HUES64 (cell line): ENCODE data around the gene MGMT.

ENCODE experiments used
- H3K27ac ChIP-seq: 2 replicates; pipeline ENCODE4 v1.7.0; 2013; ENCODE audit warnings: low read depth, low read length, inconsistent platforms
- H3K27me3 ChIP-seq: 2 replicates; pipeline ENCODE4 v1.6.1; 2013; ENCODE audit warnings: mild to moderate bottlenecking, low read length; ENCODE audit not compliant: insufficient read depth
- H3K36me3 ChIP-seq: 2 replicates; pipeline ENCODE4 v1.6.1; 2013; ENCODE audit warnings: mild to moderate bottlenecking, low read length; ENCODE audit not compliant: insufficient read depth
- H3K4me1 ChIP-seq: 2 replicates; pipeline ENCODE4 v1.6.1; 2013; ENCODE audit warnings: mild to moderate bottlenecking, low read length, moderate library complexity; ENCODE audit not compliant: insufficient read depth
- H3K4me3 ChIP-seq: 2 replicates; pipeline ENCODE4 v1.5.1; 2013; ENCODE audit warnings: mild to moderate bottlenecking, low read length, moderate library complexity
- H3K9ac ChIP-seq: 2 replicates; pipeline ENCODE4 v1.6.1; 2013; ENCODE audit warnings: mild to moderate bottlenecking, low read depth, low read length
- H3K9me3 ChIP-seq: 2 replicates; pipeline ENCODE4 v1.6.1; 2013; ENCODE audit warnings: low read depth, low read length; ENCODE audit not compliant: insufficient read depth
- WGBS: fragments of 150-250, 120-280 bp; methylation state at CpG from one replicate; pipeline ENCODE4 v1.1.7; 2013; ENCODE audit warnings: missing lambda C conversion rate; 5-methylcytosine and 5-hydroxymethylcytosine counted together

MGMT gene

GRCh38 chr10:129509835-129510234, 42.8 kb downstream of the MGMT start:
- H3K9me3 ChIP-seq = no peaks in the 10 kb centered on the region
- H3K27ac ChIP-seq = no peak overlapping the region
- H3K4me3 ChIP-seq = no peak overlapping the region
- H3K27me3 ChIP-seq = no peaks in the 10 kb centered on the region
- no peaks in the 10 kb centered on the region for H3K36me3 ChIP-seq
- no peaks in the 10 kb centered on the region for H3K4me1 ChIP-seq
- WGBS = 72% methylated on average over 8 of the region's 8 CpGs
- no peak overlapping the region for H3K9ac ChIP-seq

GRCh38 chr10:129511086-129511485, 44.0 kb downstream of the MGMT start:
- H3K9ac ChIP-seq = no peak overlapping the region
- H3K4me1 ChIP-seq = no peaks in the 10 kb centered on the region
- no peaks in the 10 kb centered on the region for H3K9me3 ChIP-seq
- no peak overlapping the region for H3K27ac ChIP-seq
- no peaks in the 10 kb centered on the region for H3K27me3 ChIP-seq
- WGBS = 95% methylated on average over 13 of the region's 13 CpGs
- no peak overlapping the region for H3K4me3 ChIP-seq
- H3K36me3 ChIP-seq = no peaks in the 10 kb centered on the region

- H3K4me3 ChIP-seq = no peak overlapping the region
- no peak overlapping the region for H3K9ac ChIP-seq
- no peaks in the 10 kb centered on the region for H3K27me3 ChIP-seq
- no peak overlapping the region for H3K27ac ChIP-seq
- H3K4me1 ChIP-seq = no peaks in the 10 kb centered on the region
- no peaks in the 10 kb centered on the region for H3K36me3 ChIP-seq
- no peaks in the 10 kb centered on the region for H3K9me3 ChIP-seq
- WGBS = 93% methylated on average over 12 of the region's 12 CpGs
Measured at GRCh38 chr10:129511758-129512157, 44.7 kb downstream of the MGMT start.

- H3K4me3 ChIP-seq = no peak overlapping the region
- H3K27me3 ChIP-seq = no peaks in the 10 kb centered on the region
- H3K9ac ChIP-seq = no peak overlapping the region
- no peaks in the 10 kb centered on the region for H3K4me1 ChIP-seq
- H3K27ac ChIP-seq = no peak overlapping the region
- no peaks in the 10 kb centered on the region for H3K9me3 ChIP-seq
- H3K36me3 ChIP-seq = no peaks in the 10 kb centered on the region
- 75% methylated on average over 8 of the region's 8 CpGs for WGBS
Measured at GRCh38 chr10:129513312-129513711, 46.3 kb downstream of the MGMT start.

- no peak overlapping the region for H3K4me3 ChIP-seq
- H3K9me3 ChIP-seq = no peaks in the 10 kb centered on the region
- WGBS = 90% methylated on average over 22 of the region's 22 CpGs
- H3K9ac ChIP-seq = no peak overlapping the region
- H3K4me1 ChIP-seq = no peaks in the 10 kb centered on the region
- no peak overlapping the region for H3K27ac ChIP-seq
- no peaks in the 10 kb centered on the region for H3K36me3 ChIP-seq
- no peaks in the 10 kb centered on the region for H3K27me3 ChIP-seq
Measured at GRCh38 chr10:129514568-129515451, 47.8 kb downstream of the MGMT start.

- no peaks in the 10 kb centered on the region for H3K9me3 ChIP-seq
- no peaks in the 10 kb centered on the region for H3K36me3 ChIP-seq
- H3K27ac ChIP-seq = no peak overlapping the region
- H3K4me1 ChIP-seq = 0 out of 2 replicates have a peak, but pooled peaks cover 9% of the 10 kb centered on the region
- no peak overlapping the region for H3K4me3 ChIP-seq
- no peak overlapping the region for H3K9ac ChIP-seq
- WGBS = 93% methylated on average over 26 of the region's 26 CpGs
- no peaks in the 10 kb centered on the region for H3K27me3 ChIP-seq
Measured at GRCh38 chr10:129516846-129517679, 50.0 kb downstream of the MGMT start.

- H3K27me3 ChIP-seq = no peaks in the 10 kb centered on the region
- H3K36me3 ChIP-seq = no peaks in the 10 kb centered on the region
- no peak overlapping the region for H3K4me3 ChIP-seq
- no peaks in the 10 kb centered on the region for H3K9me3 ChIP-seq
- WGBS = 83% methylated on average over 10 of the region's 10 CpGs
- H3K4me1 ChIP-seq = 0 out of 2 replicates have a peak, but pooled peaks cover 14% of the 10 kb centered on the region
- H3K9ac ChIP-seq = no peak overlapping the region
- H3K27ac ChIP-seq = no peak overlapping the region
Measured at GRCh38 chr10:129517680-129518057, 50.6 kb downstream of the MGMT start.

GRCh38 chr10:129518793-129519192, 51.8 kb downstream of the MGMT start:
- H3K27ac ChIP-seq = no peak overlapping the region
- H3K36me3 ChIP-seq = no peaks in the 10 kb centered on the region
- WGBS = 80% methylated on average over 6 of the region's 6 CpGs
- 0 out of 2 replicates have a peak, but pooled peaks cover 14% of the 10 kb centered on the region for H3K4me1 ChIP-seq
- H3K4me3 ChIP-seq = no peak overlapping the region
- H3K9ac ChIP-seq = no peak overlapping the region
- H3K27me3 ChIP-seq = no peaks in the 10 kb centered on the region
- no peaks in the 10 kb centered on the region for H3K9me3 ChIP-seq

GRCh38 chr10:129520440-129521080, 53.5 kb downstream of the MGMT start:
- Histone ChIP-seq H3K4me1 (0 out of 2 replicates have a peak, but pooled peaks cover 14% of the 10 kb centered on the region), H3K4me3 (no peak overlapping the region)
- 96% methylated on average over 26 of the region's 26 CpGs for WGBS

GRCh38 chr10:129521161-129522025, 54.4 kb downstream of the MGMT start:
- Histone ChIP-seq H3K27ac (peak overlapping the region; percentile 41; the same call in 1 of the 2 replicates), H3K9ac (no peak overlapping the region), H3K4me1 (0 out of 2 replicates have a peak, but pooled peaks cover 14% of the 10 kb centered on the region), H3K4me3 (no peak overlapping the region), H3K36me3 (no peaks in the 10 kb centered on the region), H3K9me3 (no peaks in the 10 kb centered on the region), H3K27me3 (no peaks in the 10 kb centered on the region)
- 91% methylated on average over 22 of the region's 22 CpGs for WGBS

More at GRCh38 chr10:129520440-129521080, 53.5 kb downstream of the MGMT start:
- Histone ChIP-seq H3K9me3 (no peaks in the 10 kb centered on the region), H3K9ac (no peak overlapping the region), H3K27ac (no peak overlapping the region), H3K27me3 (no peaks in the 10 kb centered on the region), H3K36me3 (no peaks in the 10 kb centered on the region)
